ENCODE data around the gene VEGFD.
"Not testable (repeated sequence)": the region's sequence is repeated elsewhere in the genome, so short reads cannot be mapped to it uniquely, and the experiment has no call there.

VEGFD gene

DNA sequence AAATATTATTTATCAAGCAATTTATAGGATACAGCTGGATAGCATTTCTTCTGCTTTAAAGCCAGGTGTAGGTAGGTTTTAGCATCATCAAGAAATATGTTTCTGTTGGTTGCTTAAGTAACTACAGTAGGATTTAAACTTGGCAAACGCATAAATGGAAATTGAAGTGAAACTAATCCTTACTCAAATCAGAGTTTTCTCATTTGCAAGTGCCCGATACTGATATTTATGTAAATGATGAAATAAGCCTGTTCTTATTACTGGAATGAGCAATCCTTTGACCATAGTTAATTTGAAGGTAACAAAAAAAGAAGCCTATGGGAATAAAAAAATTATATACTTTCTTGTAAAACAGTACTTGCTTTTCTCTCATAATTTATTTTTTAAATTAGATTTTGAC lies 25.7 kb downstream of the VEGFD start:
- DNase-seq, result no peak

DNA sequence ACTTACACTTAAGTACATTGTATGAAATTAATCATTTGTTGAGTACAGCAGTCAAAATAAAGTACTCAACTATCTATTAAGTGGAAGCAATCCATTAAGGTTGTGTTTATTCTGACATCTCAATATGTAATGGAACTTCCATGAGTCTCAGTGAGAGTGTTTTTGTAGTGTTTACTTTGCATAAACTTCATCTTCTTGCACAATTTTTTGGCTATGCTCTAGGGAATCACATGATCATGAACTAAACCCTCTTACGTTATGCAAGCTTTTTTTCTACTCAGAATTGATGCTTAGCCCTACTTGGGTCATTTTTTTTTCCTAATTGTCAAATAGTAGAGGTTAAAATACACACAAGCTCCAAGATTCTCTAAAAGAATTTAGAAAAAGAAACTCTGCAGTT lies 27.8 kb downstream of the VEGFD start:
- no peak for DNase-seq

DNA sequence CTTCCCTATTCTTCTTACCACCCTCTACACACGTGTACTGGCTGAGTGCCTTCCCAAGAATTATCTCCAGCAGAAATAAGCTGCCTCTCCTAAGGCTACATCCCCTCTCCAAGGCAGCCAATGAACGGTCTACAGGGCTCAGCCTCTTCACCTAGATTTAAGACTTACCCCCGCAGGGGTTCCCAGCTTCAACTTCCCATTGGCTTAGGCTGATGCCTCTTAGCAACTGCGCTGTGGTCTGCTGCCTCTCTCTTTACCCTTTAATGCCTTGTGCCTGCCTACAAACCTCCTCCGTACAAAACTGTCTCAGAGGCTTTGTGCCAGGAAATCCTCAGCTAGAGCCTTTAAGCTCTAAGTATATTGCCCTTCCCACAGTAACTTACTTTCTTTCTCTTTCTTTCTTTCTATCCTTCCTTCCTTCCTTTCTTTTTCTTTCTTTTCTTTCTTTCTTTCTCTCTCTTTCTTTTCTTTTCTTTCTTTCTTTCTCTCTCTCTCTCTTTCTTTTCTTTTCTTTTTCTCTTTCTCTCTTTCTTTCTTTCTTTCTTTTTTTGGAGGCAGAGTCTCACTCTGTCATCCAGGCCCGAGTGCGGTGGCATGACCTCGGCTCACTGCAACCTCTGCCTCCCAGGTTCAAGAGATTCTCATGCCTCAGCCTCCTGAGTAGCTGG lies 33.8 kb downstream of the VEGFD start:
- DNase-seq, result no peak

DNA sequence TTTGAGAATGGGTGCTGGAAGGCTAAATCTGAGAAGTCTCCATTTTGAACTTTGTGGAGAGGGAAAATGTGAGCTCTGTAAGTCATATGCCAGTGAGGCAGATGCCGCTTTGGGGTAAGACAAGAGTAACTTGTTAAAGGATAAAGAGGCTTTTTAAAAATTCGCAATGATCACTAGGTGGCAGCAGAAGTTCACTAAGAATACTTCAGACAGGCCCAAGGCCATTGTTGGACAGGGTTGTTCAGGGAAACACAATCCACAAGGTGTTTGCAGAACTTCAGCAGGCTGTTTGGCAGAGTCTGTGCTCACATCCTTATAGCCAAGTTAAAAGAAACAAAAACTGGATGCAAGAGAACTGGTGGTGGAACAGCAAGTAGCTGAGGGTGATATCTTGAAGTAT lies 35.2 kb downstream of the VEGFD start:
- DNase-seq, result peak in 1 of 2 donors; percentile 29

DNA sequence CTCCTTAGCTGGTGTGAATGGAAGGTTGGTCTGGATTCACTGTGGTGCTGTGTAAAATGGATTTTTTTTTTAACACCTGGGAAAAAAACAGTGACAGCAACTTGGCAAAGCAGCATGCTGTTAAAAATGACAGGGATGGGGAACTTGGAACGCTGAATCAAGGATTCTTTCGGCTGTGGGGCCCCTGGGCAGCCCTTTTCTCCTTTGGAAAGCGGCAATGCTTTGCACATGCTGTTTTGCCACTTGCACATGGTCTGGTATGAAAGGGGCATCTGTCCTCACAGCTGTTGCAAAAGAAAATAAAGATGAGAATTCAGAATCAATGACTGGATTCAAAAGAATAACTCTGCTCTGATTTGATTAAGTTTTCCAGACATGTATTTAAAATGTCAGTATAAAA lies 38.2 kb downstream of the VEGFD start:
- no peak for DNase-seq

DNA sequence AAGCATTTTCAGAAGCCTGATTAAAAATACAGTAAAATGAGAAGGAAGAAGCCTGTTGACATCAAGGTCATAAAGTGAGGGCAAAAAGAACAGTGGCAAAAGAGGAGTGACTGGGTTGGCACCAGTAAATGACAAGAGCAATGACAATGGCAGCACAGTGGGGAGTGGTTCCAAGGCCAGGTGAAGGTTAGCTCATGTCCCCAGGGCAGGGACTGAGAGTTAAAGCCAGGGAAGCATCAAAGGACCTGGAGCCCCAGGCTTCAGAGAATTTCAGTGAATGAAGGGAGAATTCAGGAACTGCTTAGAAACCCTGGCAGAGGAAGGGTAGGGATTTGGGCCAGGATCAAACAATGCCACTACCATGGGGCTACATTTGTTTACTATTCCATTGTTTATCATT lies 40.1 kb downstream of the VEGFD start:
- no peak for DNase-seq

DNA sequence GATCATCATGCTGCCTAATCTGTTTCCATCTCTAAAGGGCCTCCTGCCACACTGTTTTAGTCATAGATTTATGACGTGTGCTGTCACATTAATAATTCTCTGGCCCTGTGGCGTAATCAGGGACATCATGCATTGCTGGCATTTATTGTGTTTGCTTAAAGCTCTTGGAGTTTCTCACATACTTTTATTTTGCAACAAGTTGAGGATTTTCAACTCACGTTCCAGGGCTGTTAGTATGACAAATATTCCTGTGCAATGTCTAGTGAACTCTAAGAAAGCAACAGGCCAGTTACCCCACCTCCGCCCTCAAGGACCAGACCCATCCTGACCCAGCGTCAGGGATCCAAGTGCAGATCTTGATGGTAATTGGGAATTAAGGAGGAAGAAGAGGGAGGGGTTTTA lies 41.1 kb downstream of the VEGFD start:
- no peak for DNase-seq

DNA sequence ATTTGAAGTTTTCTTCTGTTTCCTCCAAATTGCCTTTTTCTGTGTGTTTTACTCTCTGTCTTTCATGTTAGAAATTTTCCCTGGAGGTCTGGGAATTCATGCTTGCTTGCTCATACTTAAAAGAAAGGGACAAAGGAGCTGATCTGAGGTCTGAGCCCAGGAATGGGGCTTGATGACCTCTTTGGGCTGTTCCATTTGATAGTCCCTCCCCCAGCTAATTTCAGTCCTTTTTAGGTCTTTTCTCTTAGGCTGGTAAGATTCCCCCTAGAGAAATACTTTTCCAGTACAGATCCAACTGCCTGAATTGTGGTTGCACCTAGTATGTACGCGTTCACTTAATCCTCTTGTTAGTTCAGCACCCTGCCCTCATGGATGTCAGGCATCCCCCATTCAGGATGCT lies 43.3 kb downstream of the VEGFD start:
- no peak for DNase-seq

DNA sequence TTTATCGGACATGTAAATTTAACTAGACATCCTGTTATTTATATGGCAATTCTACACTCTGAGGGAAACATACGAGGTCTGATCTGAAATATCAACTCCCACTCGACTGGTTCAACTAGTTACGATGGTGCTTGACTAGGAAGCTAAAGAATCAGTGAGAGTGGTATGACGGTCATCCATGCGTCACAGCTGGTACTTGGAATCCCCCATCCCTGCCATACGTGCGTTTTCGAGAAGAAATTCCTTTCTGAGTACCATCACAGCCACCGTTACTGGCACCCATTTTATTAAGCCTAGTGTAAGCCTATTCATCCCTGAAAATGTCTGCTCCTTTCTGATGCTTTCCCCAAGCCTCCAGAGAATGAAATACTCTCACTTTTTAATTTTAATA lies 48.2 kb downstream of the VEGFD start:
- DNase-seq, result peak; percentile 69 to 74

DNA sequence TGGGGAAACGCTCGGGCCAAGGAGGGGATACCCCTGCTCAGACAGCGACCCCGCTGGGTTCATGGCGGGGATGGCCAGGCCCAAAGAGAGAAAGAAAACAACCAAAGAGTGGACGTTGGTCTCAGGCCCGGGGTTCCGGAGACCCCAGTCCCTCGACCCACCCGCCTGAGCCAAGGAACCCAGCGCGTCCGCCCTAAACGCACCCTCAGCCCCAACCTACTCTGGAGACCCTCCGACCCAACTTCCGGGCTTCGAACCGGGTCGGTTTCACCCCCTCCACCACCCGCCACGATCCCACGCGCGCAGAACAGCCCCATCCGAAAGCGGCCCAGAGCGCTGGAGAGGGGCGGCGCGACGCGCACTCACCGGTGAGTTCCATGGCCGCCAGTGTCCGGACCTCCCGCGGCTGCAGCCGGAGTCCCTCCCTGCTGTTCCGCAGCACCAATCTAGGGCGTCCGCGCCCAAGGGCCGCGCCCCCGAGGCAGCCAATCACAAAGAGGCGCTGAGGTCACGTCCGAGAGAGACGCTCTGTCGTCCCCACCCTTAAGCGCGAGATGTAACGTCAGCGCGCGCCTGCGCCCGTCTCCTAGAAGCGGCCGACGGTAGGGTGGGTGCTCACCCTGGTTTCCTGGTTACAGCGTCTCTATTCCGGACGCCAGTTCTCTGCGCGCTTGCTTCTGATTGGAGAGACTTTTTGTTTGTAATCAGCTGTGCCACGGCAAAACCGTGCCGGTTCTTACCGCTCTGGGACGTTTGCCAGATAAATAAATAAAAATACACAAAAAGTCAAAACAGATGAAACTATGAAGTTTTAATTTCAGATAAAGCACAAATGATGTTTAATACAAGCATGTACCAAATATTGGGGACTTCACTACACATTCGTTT lies 48.8 kb downstream of the VEGFD start, which contains the start of gene PIGA:
TSS of gene PIGA (minus strand) at position 389 of the 888 bp plus-strand sequence. CDS start 3,593 bp downstream, outside the sequence.
- peak; percentile 94 to 96 for DNase-seq

DNA sequence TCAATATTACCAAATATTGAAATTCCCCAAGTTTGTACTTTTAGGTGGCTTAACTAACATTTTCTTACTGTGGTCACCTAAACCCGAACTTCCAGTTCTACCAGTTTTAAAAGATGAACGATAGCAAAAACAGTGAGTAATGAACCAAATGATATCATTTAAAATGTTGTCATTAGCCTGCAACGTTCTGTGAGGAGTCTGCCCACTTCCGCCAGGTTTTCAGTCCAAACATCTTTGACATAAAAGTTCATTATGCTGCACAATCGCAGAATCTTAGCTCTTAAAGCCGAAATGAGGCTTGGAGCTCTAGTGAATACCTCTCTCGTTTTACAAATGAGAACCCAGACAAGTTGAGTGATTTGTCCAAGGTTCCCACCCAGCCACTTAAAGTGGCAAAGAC lies 49.7 kb downstream of the VEGFD start:
- peak; percentile 10 to 47 for DNase-seq

DNA sequence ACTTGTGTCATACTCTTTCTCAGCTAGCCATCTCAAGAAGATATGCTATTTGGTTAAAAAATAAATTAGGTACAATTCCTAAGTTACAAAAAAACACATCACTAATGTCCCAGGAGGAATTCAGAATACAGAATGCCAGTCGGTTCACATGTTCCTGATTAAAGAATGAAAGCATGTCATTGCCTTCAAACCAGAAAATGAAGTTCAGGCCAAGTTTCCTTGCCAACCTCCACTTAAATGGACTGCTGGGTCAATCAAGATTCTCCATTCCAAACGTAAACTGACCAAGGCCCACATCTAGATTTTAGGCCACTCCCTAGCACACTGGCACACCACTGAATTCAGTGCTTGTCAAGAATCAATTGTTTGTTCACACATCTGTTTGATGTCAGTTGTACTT lies 55.4 kb downstream of the VEGFD start:
- DNase-seq, result no peak

DNA sequence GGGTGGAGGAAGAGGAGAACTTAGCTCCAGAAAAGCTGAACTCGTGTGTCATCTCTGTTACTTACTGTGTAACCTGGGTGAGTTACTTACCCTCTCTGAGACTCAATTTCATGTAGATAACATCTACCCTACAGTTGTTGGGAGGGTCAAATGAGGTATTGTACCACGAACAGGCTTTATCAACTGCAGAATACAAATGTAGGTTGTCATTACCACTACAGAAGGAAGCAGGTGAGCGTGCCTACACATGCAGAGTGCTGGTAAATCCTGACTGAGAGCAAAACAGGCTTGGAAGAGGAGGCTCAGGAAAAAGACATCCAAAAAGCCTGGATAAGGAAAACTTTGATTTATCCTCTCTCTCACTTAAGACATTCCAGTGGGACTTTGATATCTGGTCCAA lies 56.1 kb downstream of the VEGFD start:
- DNase-seq, result no peak

DNA sequence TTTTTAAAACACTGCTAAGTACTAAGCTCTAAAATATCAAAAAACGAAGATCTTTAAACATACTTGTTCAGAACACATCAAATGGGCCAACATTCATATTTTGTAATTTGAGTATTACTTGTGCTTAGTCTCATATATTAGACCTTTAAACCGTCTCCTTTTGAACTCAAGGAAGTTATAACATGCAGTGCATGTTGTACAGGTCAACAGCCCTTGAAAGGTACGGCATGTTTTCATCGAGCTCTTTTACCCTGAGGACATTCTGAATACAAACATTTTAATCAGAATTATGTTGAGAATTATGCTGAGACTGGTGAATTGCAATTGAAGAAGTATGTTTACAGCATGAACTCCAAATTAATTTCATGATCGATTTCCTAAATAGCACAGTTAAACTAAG lies 61.7 kb downstream of the VEGFD start:
- no peak for DNase-seq

DNA sequence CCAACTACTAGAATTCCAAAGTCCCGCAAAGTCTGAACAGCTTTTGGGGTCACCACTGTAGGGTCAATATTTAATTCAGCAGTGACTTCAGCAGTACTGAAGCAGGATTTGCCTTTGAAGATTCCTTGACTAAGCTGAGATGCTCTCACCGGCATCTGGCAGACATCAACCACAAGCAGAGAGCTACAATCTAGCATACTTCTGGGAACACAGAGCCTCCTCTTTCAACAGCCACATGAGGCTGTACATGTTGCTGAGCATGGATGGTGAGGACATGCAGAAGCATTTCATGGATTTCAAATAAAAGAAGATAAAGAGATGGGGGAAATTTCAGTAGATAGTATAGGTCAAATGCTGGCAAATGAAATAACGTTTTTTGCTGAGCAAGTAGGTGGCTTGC lies 62.1 kb downstream of the VEGFD start:
- DNase-seq, result no peak

DNA sequence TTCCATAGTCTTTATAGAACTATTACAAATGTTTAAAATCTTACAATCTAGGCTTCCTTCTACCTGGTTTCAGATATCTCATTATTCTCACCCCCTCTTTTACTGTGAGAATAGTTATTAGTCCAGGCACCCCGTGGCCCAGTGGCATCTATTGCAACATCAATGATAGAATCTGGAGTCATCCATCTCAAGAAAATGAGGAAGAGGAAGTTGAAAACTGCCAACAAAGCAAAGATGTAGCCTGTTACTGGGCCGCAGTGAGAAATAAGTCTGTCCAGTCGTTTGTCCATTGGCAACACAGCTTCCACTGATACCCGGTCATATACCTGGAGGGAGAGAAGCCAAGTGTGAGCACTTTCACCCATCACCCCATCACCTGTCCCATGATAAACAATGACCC lies 62.8 kb downstream of the VEGFD start:
- DNase-seq, result peak in 1 of 2 donors; percentile 23

DNA sequence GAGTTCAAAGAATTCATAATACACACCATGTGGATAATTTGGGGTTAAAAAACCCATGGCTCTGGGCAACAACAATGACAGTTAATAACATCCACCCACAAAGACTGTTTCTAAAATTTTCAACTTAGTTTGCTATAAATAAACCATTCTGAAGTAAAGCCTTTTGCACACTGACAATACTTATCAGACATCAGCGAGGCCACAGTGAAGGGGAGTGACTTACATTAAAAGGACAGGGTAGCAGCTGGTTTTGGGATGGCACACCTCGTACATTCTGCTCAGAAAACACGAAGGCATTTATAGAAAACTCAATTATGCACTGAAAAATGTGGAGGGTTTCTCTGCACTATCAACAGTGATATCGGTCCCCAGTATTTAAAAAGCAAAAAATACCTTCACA lies 63.9 kb downstream of the VEGFD start:
- no peak for DNase-seq

DNA sequence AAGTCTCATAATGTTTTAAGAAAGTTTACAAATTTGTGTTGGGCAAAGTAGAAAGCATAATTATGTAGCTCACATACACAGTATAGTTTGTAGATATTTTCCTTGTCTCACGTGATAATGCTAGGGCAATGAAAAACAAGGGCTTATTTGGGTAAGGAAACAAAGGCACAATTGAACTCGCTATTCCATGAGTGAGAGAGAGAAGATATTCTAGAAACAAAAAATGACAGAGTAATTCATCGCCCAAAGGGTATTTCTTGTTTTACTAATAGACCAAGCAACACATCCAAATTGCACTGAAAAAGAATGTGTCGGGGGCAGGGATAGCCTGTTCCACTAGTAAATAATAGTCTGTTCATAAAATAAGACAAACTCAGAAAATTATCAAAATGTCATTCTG lies 65.1 kb downstream of the VEGFD start:
- DNase-seq, result no peak

DNA sequence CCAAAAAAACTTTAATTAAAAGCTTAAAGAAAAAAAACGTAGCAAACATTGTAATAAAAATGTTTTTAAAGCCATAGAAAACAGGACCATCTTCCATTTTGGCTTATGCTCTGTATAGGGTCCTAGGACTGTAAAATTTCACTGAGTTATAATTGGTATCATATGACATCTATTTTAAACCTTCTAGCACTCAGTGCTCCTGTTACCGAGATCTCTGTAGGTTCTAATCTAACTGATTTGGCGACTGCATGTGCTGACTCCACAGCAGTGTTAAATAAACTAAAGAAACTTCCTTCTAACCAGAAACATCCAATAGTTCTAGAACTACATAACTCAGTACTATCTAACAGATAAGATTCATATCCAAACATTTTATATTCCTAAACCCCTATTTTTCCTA lies 68.7 kb downstream of the VEGFD start, which contains the start of gene ASB11:
TSS of gene ASB11 (minus strand) at position 132 of the 400 bp plus-strand sequence. CDS start at position 97, 35 bp downstream.
- no peak for DNase-seq

DNA sequence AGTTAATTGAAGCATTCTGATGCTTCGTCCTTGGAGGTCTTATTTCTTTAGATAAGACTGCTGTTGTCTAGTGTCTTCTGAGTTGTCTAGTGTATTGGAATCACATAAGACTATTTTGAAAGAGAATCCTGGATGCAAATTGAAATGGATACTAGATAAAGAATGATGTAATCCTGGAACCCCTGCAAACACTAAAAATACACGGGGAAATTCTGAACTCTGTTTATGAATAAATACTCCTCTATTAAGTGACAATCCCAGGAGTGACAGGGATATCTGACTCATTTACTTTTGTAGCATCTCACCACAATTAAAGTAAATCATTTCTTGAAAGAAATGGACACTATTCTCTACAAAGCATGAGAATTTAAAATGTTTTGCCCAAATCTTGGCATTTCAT lies 69.7 kb downstream of the VEGFD start:
- DNase-seq, result no peak

DNA sequence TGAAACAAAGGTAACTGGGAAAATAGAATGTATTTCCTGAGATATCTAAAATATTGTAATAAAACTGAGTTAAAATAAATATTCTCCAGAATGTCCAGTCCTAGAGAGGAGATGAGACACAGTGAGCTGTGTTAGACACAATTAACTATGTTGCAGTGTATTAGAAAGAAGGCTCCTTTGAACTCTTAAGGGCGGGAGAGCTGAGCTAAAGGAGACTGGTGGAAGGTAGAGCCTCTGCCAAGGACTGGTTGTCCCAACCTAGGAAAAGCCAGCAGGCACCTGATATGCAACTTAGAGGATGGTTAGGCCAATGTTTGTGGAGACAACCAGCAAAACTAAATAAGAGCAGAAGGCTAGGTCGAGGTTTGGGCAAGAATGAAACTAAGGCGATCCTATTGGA lies 73.1 kb downstream of the VEGFD start:
- no peak for DNase-seq

DNA sequence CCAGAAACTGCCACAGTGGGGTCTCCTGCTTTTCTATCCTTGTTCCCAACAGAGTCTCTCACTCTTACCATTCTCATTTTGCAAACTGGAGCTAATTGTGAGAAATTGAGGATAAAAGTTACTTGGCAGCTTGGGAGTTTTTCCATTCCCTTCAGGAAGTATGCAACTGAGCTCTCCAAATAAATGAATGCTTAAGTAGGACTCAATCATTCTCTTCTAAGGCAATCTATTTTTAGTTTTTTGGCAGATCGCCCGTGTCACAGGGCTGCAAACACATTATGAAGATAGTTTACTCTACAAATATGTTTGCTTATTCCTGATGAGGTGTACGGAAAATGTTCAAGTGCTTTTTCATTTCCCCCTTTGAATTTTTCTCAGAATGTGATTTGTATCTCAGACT lies 74.1 kb downstream of the VEGFD start:
- DNase-seq, result no peak

DNA sequence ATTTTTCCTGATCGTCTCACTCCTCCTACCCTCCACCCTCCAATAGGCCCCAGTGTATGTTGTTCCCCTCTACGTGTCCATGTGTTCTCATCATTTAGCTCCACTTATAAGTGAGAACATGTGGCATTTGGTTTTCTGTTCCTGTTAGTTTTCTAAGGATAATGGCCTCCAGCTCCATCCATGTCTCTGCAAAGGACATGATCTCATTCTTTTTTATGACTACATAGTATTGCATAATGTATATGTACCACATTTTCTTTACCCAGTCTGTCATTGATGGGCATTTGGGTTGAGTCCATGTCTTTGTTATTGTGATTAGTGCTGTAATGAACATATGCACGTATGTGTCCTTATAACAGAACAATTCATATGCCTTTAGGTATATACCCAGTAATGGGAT lies 78.3 kb downstream of the VEGFD start:
- DNase-seq, result not testable (repeated sequence)

DNA sequence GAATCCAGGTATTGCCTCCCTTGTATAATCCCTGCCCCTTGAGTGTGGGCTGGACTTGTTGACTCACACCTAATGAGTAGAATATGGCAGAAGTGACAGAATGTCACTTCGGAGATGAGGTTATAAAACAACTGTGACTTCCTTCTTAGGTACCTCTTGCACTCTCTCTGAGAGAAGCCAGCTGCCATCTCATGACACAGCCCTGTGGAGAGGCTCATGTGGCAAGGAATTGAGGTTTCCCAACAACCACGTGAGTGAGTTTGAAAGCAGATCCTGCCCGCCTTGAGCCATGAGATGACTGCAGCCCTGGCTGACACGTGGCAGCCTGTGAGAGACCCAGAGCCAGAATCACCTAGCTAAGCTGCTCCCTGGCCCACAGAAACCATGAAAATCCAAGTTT lies 82.3 kb downstream of the VEGFD start:
- DNase-seq, result peak in 1 of 2 donors; percentile 58
